ENCODE data around the gene TMEM271.

Gene TMEM271

GRCh38 chr4:587671-588350, 11.7 kb upstream of the TMEM271 start:
- in situ Hi-C loops (cut with HindIII; ENCODE audit: low pct_ligation_motif_present, low pct_unique_long_range_greater_than_20kb, low sequenced_read_pairs) = no loop called here
- DNase-seq = no peak

- in situ Hi-C loops (cut with HindIII; ENCODE audit: low pct_ligation_motif_present, low pct_unique_long_range_greater_than_20kb, low sequenced_read_pairs) = no loop called here
- DNase-seq = no peak
Measured at GRCh38 chr4:583820-584219, 7.7 kb upstream of the TMEM271 start.

GRCh38 chr4:581753-582361, 5.8 kb upstream of the TMEM271 start:
- no peak for DNase-seq
- in situ Hi-C loops (cut with HindIII; ENCODE audit: low pct_ligation_motif_present, low pct_unique_long_range_greater_than_20kb, low sequenced_read_pairs) = no loop called here

GRCh38 chr4:581181-581580, 5.1 kb upstream of the TMEM271 start:
- in situ Hi-C loops (cut with HindIII; ENCODE audit: low pct_ligation_motif_present, low pct_unique_long_range_greater_than_20kb, low sequenced_read_pairs) = no loop called here

DNA sequence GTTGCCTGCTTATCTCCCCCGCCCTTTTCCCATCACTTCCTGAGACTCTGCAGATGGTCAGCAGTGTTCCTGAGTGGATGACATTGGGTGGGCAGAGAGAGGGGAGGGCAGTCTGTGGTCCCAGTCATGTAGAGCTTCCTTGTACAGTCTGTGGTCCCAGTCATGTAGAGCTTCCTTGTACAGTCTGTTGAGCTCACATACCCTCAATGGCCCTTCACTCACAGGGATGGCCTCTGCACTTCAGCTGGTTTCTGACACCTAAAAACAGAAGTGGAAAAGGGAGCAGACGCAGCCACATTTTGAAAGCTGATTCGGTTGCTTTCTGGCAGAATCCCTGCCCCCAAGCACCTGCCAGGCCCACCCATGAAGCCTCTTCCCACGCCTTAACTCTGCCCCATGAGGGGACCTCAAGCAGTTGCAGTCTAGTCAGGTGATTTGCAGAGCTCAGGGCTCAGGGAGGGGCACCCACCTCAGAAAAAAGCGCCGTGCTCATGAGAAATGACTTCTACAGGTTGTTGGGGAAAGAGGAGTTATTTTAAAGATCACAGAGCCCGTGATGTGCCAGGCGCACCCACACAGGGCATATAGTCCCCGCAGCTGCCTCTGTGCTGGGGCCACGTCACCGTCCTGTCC, 3.6 kb upstream of the TMEM271 start:
- DNase-seq = no peak
- in situ Hi-C loops (cut with HindIII; ENCODE audit: low pct_ligation_motif_present, low pct_unique_long_range_greater_than_20kb, low sequenced_read_pairs) = no loop called here

More at GRCh38 chr4:581181-581580, 5.1 kb upstream of the TMEM271 start:
- no peak for DNase-seq

- no peak for DNase-seq
- in situ Hi-C loops (cut with HindIII; ENCODE audit: low pct_ligation_motif_present, low pct_unique_long_range_greater_than_20kb, low sequenced_read_pairs) = no loop called here
Measured at GRCh38 chr4:578451-579443, 2.7 kb upstream of the TMEM271 start.

GRCh38 chr4:577499-578450, 1.7 kb upstream of the TMEM271 start:
- in situ Hi-C loops (cut with HindIII; ENCODE audit: low pct_ligation_motif_present, low pct_unique_long_range_greater_than_20kb, low sequenced_read_pairs) = no loop called here
- DNase-seq = no peak

GRCh38 chr4:576991-577498, 950 bp upstream of the TMEM271 start:
- in situ Hi-C loops (cut with HindIII; ENCODE audit: low pct_ligation_motif_present, low pct_unique_long_range_greater_than_20kb, low sequenced_read_pairs) = no loop called here

GRCh38 chr4:575281-576141, 584 bp downstream of the TMEM271 start:
- in situ Hi-C loops (cut with HindIII; ENCODE audit: low pct_ligation_motif_present, low pct_unique_long_range_greater_than_20kb, low sequenced_read_pairs) = no loop called here
- peak; percentile 60 for DNase-seq

More at GRCh38 chr4:576991-577498, 950 bp upstream of the TMEM271 start:
- no peak for DNase-seq

GRCh38 chr4:574346-575161, 1.5 kb downstream of the TMEM271 start:
- in situ Hi-C loops (cut with HindIII; ENCODE audit: low pct_ligation_motif_present, low pct_unique_long_range_greater_than_20kb, low sequenced_read_pairs) = no loop called here
- DNase-seq = no peak

GRCh38 chr4:573122-573892, 2.8 kb downstream of the TMEM271 start:
- in situ Hi-C loops (cut with HindIII; ENCODE audit: low pct_ligation_motif_present, low pct_unique_long_range_greater_than_20kb, low sequenced_read_pairs) = no loop called here
- DNase-seq = no peak

DNA sequence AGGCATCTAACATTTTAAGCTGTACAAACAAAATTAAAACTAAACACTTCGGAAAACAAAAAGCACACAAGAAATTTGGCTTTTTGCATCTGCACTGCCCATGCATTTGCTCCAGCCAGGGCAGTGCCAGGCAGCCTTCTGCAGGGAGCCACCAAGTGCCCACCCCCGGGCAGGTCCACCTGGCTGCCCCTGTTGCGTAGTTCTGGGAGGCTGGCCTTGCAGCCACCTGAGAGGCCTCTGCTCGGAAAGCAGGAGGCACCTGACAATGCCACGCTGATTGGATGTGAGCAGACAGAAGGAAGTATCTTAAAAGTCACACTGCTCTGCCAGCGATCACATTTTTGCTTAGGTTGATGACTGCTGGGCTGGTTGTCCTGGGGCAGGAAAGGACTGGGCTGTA, 3.5 kb downstream of the TMEM271 start:
- DNase-seq = no peak
- in situ Hi-C loops (cut with HindIII; ENCODE audit: low pct_ligation_motif_present, low pct_unique_long_range_greater_than_20kb, low sequenced_read_pairs) = no loop called here

DNA sequence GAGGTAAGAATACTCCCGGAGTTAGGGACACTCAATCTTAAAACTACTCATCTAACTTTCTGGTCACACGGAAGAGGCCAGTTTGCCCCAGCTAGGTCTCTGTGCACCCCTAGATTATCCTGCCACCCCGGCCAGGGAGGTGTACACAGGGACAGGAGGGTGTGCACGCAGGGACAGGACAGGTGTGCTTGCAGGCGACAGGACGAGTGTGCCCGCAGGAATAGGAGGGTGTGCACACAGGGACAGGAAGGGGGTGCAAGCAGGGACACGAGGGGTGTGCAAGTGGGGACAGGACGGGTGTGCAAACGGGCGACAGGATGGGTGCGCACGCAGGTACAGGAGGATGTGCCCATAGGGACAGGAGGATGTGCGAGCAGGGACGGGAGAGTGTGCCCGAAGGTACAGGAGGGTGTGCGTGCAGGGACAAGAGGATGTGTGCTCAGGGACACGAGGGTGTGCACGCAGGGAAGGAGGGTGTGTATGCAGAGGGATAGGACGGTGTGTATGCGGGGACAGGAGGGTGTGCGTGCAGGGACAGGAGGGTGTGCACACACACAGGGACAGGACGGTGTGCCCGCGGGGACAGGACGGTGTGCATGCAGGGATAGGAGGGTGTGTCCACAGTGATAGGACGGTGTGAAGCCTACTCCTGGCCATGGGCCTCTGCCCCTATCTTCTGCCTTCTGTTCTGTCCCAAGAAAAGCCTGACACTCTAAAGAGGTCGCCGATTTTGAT, 4.1 kb downstream of the TMEM271 start:
- in situ Hi-C loops (cut with HindIII; ENCODE audit: low pct_ligation_motif_present, low pct_unique_long_range_greater_than_20kb, low sequenced_read_pairs) = no loop called here
- no peak for DNase-seq

DNA sequence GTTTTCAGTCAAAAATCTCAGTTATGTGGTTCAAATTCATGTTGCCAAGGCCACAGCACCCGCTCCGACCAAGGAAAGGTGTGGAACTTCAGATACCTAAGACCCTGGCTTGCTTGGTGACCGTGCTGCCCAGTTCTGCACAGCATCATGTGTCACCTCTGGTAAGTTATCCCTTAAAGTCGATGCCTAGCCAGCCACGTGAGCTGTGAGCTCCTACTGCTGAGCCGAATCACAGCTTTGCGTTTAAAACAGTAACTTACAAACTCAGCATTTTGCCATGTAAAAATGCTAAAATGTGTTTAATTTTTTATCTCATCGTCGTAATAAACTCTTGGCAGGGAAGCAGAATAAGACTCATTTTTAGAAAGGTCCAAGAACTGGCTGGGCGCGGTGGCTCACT, 5.3 kb downstream of the TMEM271 start:
- no peak for DNase-seq
- in situ Hi-C loops (cut with HindIII; ENCODE audit: low pct_ligation_motif_present, low pct_unique_long_range_greater_than_20kb, low sequenced_read_pairs) = no loop called here

Data from ACHN (cell line).